GM12864 (cell line): ENCODE results near the gene GOLT1A.

ENCODE experiments used
- DNase-seq: peaks from one replicate; pipeline ENCODE4 v3.0.0-alpha.2; 2011; ENCODE audit warnings: low read depth
- H3K4me3 ChIP-seq: 2 replicates; pipeline ENCODE4 v1.5.1; 2011; ENCODE audit warnings: mild to moderate bottlenecking, low read depth, low read length, control low read depth
- TF ChIP-seq, protein P1 (sequence below): IDR thresholded peaks from 2 replicates; pipeline ENCODE4 v1.5.1; 2011; ENCODE audit warnings: low read depth, mild to moderate bottlenecking, moderate library complexity, low read length, control low read depth, inconsistent platforms; ENCODE audit errors: missing control alignments

GOLT1A gene

GRCh38 chr1:204232526-204232925, 18.7 kb upstream of the GOLT1A start:
- DNase-seq: no peak
- TF ChIP-seq, protein P1, sequence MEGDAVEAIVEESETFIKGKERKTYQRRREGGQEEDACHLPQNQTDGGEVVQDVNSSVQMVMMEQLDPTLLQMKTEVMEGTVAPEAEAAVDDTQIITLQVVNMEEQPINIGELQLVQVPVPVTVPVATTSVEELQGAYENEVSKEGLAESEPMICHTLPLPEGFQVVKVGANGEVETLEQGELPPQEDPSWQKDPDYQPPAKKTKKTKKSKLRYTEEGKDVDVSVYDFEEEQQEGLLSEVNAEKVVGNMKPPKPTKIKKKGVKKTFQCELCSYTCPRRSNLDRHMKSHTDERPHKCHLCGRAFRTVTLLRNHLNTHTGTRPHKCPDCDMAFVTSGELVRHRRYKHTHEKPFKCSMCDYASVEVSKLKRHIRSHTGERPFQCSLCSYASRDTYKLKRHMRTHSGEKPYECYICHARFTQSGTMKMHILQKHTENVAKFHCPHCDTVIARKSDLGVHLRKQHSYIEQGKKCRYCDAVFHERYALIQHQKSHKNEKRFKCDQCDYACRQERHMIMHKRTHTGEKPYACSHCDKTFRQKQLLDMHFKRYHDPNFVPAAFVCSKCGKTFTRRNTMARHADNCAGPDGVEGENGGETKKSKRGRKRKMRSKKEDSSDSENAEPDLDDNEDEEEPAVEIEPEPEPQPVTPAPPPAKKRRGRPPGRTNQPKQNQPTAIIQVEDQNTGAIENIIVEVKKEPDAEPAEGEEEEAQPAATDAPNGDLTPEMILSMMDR: no peak
- H3K4me3 ChIP-seq: no peak overlapping the region

- no peak overlapping the region for H3K4me3 ChIP-seq
- no peak for DNase-seq
- TF ChIP-seq, protein P1: no peak
Measured at GRCh38 chr1:204230211-204230610, 16.4 kb upstream of the GOLT1A start.

GRCh38 chr1:204228896-204229295, 15.1 kb upstream of the GOLT1A start:
- DNase-seq: no peak
- H3K4me3 ChIP-seq: no peak overlapping the region
- TF ChIP-seq, protein P1: no peak

DNA sequence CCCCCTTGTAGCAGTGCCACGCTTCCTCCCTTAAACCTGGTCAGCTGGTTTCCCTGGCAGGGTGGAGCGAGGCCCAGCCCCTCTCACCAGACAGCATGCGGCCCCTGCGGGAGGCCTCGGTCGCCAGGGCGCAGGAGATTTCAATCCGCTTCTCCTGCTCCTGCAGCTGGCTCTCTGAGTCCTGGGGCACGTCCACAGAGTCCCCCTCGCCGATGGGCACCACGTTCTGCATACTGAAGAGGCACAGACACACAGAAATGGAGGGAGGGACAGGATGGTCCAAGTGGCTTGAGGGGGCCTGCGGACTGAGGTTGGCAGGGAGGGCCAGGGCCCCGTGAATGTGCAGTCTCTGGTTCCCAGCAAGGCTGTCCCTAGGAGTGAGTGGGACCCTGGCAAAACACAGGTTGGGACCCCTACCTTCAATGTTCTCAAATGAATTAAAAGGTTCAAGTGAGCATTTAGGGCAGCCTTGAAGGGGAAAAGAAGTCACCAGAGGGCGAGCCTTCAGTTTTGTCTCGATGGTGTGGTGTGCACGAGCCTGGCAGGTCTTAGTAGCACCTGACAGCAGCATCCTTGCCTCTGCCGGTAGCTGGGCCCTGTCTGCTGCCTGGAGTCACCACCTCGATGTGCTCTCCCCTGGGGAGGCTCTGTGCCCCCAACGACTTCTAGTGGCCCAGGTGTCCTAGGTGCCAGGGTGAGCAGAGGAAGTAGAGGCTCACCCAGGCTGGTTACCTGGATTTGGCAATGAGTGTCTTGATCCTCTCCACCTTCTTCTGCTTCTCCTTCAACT, 14.4 kb upstream of the GOLT1A start:
- TF ChIP-seq, protein P1: no peak
- no peak for DNase-seq
- H3K4me3 ChIP-seq: no peak overlapping the region

DNA sequence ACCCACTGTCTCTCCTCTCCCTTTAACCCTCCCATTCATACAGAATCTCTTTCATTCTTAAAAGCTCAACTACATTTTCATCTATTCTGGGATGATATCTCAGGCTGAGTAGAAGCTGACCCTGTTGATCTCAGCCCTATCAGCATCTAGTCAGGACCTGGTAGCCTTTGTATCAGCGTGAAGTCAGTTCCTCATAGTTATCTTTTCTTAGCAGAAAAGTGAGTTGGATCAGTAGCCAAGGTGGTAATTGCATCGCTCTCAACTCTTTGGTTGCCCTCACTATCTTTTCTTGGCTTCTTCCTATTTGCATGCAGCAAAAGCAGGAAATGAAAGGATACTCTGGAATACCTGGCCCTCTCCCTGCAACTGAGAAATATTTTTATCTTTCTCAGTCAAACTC, 13.6 kb upstream of the GOLT1A start:
- no peak for DNase-seq
- no peak overlapping the region for H3K4me3 ChIP-seq
- TF ChIP-seq, protein P1: no peak

GRCh38 chr1:204225841-204226735, 12.3 kb upstream of the GOLT1A start:
- DNase-seq: no peak
- TF ChIP-seq, protein P1: no peak
- H3K4me3 ChIP-seq: no peak overlapping the region
